ENCODE data around the gene DMBX1.

GRCh38 chr1:46464013-46464548 lies 25.6 kb upstream of the DMBX1 start:
- TF ChIP-seq CTCF (IDR thresholded peaks at IDR 0.05) (no peak), EZH2 (IDR thresholded peaks at IDR 0.05; ENCODE audit: borderline replicate concordance, insufficient read depth, low read depth, low read length, poor library complexity, severe bottlenecking) (no peak)
